Measurements from ENCODE around the gene FOXK1. TPM values are rescaled to one million over a fixed set of nuclear protein-coding genes. Genes with fewer than 3 reads are reported as not detected.
"Not testable (repeated sequence)": the region's sequence is repeated elsewhere in the genome, so short reads cannot be mapped to it uniquely, and the experiment has no call there.

FOXK1 gene
- total and polyA plus RNA-seq, 9 donors: 5.8 to 43.9 (median 32.6) TPM

- Histone ChIP-seq H3K9me3 (no peaks in the 10 kb centered on the region), H3K36me3 (no peaks in the 10 kb centered on the region), H3K4me1 (ENCODE audit: insufficient read depth) (peaks cover 30% of the 10 kb centered on the region), H3K27ac (peak overlapping the region; percentile 26 to 71), H3K4me3 (peak overlapping the region; percentile 15), H3K27me3 (no peaks in the 10 kb centered on the region)
- 6 to 10% (median 9%) methylated on average over 5 of the region's 5 CpGs for WGBS, 3 donors
- intact Hi-C loops (cut with DNase I): no loop called here
- TF ChIP-seq, protein P1, sequence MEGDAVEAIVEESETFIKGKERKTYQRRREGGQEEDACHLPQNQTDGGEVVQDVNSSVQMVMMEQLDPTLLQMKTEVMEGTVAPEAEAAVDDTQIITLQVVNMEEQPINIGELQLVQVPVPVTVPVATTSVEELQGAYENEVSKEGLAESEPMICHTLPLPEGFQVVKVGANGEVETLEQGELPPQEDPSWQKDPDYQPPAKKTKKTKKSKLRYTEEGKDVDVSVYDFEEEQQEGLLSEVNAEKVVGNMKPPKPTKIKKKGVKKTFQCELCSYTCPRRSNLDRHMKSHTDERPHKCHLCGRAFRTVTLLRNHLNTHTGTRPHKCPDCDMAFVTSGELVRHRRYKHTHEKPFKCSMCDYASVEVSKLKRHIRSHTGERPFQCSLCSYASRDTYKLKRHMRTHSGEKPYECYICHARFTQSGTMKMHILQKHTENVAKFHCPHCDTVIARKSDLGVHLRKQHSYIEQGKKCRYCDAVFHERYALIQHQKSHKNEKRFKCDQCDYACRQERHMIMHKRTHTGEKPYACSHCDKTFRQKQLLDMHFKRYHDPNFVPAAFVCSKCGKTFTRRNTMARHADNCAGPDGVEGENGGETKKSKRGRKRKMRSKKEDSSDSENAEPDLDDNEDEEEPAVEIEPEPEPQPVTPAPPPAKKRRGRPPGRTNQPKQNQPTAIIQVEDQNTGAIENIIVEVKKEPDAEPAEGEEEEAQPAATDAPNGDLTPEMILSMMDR (IDR thresholded peaks at IDR 0.05): no peak
- TF ChIP-seq EP300 (IDR thresholded peaks at IDR 0.05) (no peak), POLR2A (IDR thresholded peaks at IDR 0.05) (no peak)
- peak in 4 of 5 donors; percentile 61 to 63 (median 62) for DNase-seq
These were observed 10.0 kb downstream of the FOXK1 start for GRCh38 chr7:4692055-4692454.

DNA sequence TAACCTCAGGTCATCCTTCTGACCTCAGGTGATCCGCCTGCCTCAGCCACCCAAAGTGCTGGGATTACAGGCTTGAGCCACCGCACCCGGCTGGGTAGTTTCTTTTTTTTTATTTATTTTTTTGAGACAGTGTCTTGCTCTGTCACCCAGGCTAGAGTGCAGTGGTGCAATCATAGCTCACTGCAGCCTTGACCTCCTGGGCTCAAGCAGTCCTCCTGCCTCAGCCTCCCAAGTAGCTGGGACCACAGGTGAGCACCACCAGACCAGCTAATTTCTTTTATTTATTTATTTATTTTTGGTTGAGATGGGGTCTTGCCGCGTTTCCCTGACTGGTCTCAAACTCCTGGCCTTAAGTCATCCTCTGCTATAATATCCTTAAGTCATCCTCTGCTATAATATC is 10.5 kb downstream of the FOXK1 start:
- H3K4me1 ChIP-seq (ENCODE audit: insufficient read depth): peaks cover 30% of the 10 kb centered on the region
- H3K27me3 ChIP-seq; intact Hi-C loops (cut with DNase I); DNase-seq; H3K4me3 ChIP-seq; H3K36me3 ChIP-seq; H3K9me3 ChIP-seq: not testable (repeated sequence)
- WGBS, 3 donors: 74 to 81% (median 74%) methylated on average over 5 of the region's 5 CpGs
- H3K27ac ChIP-seq: peak overlapping the region; percentile 26 to 71

GRCh38 chr7:4693152-4693551 is 11.1 kb downstream of the FOXK1 start:
- intact Hi-C loops (cut with DNase I): no loop called here
- H3K27me3 ChIP-seq: no peaks in the 10 kb centered on the region
- WGBS, 3 donors: 57 to 59% (median 57%) methylated on average over 2 of the region's 2 CpGs
- no peak for DNase-seq
- peaks cover 30% of the 10 kb centered on the region for H3K4me1 ChIP-seq (ENCODE audit: insufficient read depth)
- no peak overlapping the region for H3K4me3 ChIP-seq
- H3K36me3 ChIP-seq: no peaks in the 10 kb centered on the region
- H3K9me3 ChIP-seq: no peaks in the 10 kb centered on the region
- TF ChIP-seq, protein P1 (IDR thresholded peaks at IDR 0.05): no peak
- H3K27ac ChIP-seq: peak overlapping the region in 1 of 2 donors; percentile 71

DNA sequence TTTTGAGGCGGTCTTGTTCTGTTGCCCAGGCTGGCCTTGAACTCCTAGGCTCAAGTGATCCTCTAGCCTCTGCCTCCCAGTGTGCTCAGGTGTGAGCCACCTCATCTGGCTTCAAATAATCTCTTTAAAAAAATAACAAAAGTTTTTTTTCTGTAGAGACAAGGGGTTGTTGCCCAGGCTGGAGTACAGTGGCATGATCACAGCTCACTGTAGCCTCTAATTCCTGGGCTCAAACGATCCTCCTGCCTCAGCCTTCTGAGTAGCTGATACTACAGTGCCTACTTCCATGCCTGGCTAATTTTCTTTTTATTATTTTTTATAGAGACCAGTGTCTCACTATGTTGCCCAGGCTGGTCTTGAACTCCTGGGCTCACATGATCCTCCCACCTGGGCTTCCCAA is 11.7 kb downstream of the FOXK1 start:
- intact Hi-C loops (cut with DNase I): no loop called here
- H3K4me3 ChIP-seq: no peak overlapping the region
- H3K9me3 ChIP-seq: no peaks in the 10 kb centered on the region
- H3K27ac ChIP-seq: peak overlapping the region; percentile 32 to 70
- no peaks in the 10 kb centered on the region for H3K27me3 ChIP-seq
- 68 to 80% (median 74%) methylated on average over 2 of the region's 2 CpGs for WGBS, 3 donors
- TF ChIP-seq POLR2A (IDR thresholded peaks at IDR 0.05): no peak
- TF ChIP-seq EP300 (IDR thresholded peaks at IDR 0.05): no peak
- TF ChIP-seq, protein P1 (IDR thresholded peaks at IDR 0.05): no peak
- no peaks in the 10 kb centered on the region for H3K36me3 ChIP-seq
- peaks cover 28% of the 10 kb centered on the region for H3K4me1 ChIP-seq (ENCODE audit: insufficient read depth)
- no peak for DNase-seq

- 23 to 39% (median 38%) methylated on average over 2 of the region's 2 CpGs for WGBS, 3 donors
- intact Hi-C loops (cut with DNase I): no loop called here
- TF ChIP-seq POLR2A (IDR thresholded peaks at IDR 0.05): no peak
- no peak for TF ChIP-seq EP300 (IDR thresholded peaks at IDR 0.05)
- TF ChIP-seq, protein P1 (IDR thresholded peaks at IDR 0.05): no peak
- H3K36me3 ChIP-seq: no peaks in the 10 kb centered on the region
- no peak for DNase-seq
- H3K27ac ChIP-seq: peak overlapping the region; percentile 44 to 70
- peaks cover 25% of the 10 kb centered on the region for H3K4me1 ChIP-seq (ENCODE audit: insufficient read depth)
- H3K9me3 ChIP-seq: no peaks in the 10 kb centered on the region
- H3K4me3 ChIP-seq: peak overlapping the region; percentile 26
- H3K27me3 ChIP-seq: no peaks in the 10 kb centered on the region
These were observed 12.2 kb downstream of the FOXK1 start for GRCh38 chr7:4694305-4694704.

All from ovary (tissue), 9 donors.